Neuron (in vitro differentiated cells): Measurements from ENCODE around the gene ODF2.
"Not testable (repeated sequence)": the region's sequence is repeated elsewhere in the genome, so short reads cannot be mapped to it uniquely, and the experiment has no call there.

Experiments used
- H2AFZ ChIP-seq: one replicate; pipeline ENCODE4 v1.6.1; 2013; ENCODE audit warnings: low read depth, mild to moderate bottlenecking, inconsistent platforms, low read length, moderate library complexity
- H3K27me3 ChIP-seq: one replicate; pipeline ENCODE4 v1.6.1; 2013; ENCODE audit warnings: low read length; ENCODE audit not compliant: insufficient read depth
- H3K36me3 ChIP-seq: one replicate; pipeline ENCODE4 v1.6.1; 2013; ENCODE audit warnings: low read length; ENCODE audit not compliant: insufficient read depth
- H3K4me1 ChIP-seq: one replicate; pipeline ENCODE4 v1.6.1; 2013; ENCODE audit warnings: low read length; ENCODE audit not compliant: insufficient read depth
- H3K4me3 ChIP-seq: 2 replicates; pipeline ENCODE4 v1.5.1; 2013; ENCODE audit warnings: mild to moderate bottlenecking, low read length, moderate library complexity
- H3K9me3 ChIP-seq: one replicate; pipeline ENCODE4 v1.6.1; 2013; ENCODE audit warnings: low read length

ODF2 gene

DNA sequence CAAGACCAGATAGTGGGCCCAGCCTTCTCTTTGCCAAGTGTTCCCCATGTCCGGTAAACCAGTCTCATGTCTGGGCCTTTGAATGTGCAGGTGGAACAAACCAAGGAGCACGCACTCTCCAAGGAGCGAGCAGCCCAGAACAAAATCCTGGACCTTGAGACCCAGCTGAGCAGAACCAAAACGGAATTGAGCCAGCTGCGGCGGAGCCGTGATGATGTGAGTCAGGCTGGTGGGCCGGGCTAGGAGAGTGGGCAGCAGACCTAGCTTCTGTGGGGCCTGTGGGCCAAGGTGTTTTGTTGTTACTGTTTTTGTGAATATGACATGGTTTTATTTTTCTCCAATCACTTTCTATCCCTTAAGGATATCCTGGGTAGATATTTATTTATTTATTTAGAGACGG is 43.1 kb downstream of the ODF2 start:
- Histone ChIP-seq H3K9me3 (no peaks in the 10 kb centered on the region), H3K36me3 (peaks cover 72% of the 10 kb centered on the region), H3K27me3 (no peaks in the 10 kb centered on the region)

DNA sequence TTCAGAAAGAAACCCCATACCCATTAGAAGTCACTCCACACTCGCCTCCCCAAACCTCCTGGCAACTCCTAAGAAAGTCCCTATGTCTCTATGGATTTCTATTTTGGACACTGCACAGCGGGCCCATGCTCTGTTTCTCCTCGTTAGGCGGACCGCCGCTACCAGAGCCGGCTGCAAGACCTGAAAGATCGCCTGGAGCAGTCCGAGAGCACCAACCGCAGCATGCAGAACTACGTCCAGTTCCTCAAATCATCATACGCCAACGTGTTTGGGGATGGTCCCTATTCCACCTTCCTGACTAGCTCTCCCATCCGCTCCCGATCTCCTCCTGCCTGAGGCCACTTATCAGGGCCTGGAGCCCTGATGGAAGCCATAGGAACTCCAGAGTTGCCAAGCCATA is 44.1 kb downstream of the ODF2 start:
- Histone ChIP-seq H3K9me3 (no peaks in the 10 kb centered on the region), H3K4me3 (no peak overlapping the region), H3K36me3 (peaks cover 62% of the 10 kb centered on the region), H3K4me1 (peaks cover 2% of the 10 kb centered on the region), H3K27me3 (no peaks in the 10 kb centered on the region), H2AFZ (no peak overlapping the region)

More for the DNA sequence above, 43.1 kb downstream of the ODF2 start:
- Histone ChIP-seq H2AFZ (no peak overlapping the region), H3K4me1 (peaks cover under 1% of the 10 kb centered on the region), H3K4me3 (no peak overlapping the region)

DNA sequence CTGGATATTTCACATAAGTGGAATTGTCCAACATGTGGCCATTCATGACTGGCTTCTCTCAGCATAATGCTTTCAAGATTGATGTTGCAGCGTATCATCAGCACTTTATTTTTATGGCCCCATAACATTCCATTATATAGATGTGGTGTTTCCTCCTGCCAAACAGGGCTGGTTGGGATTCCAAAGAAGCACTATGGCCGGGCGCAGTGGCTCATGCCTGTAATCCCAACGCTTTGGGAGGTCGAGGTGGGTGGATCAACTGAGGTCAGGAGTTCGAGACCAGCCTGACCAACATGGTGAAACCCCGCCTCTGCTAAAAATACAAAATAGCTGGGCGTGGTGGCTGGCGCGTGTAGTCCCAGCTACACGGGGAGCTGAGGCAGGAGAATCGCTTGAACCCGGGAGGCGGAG is 47.6 kb downstream of the ODF2 start:
- H2AFZ ChIP-seq, H3K4me3 ChIP-seq, H3K9me3 ChIP-seq, H3K27me3 ChIP-seq, H3K4me1 ChIP-seq: not testable (repeated sequence)
- H3K36me3 ChIP-seq: peaks cover 30% of the 10 kb centered on the region

GRCh38 chr9:128503870-128504269 is 48.1 kb downstream of the ODF2 start:
- Histone ChIP-seq H3K9me3 (no peaks in the 10 kb centered on the region), H3K4me3 (peak overlapping the region; percentile 80), H3K36me3 (peaks cover 27% of the 10 kb centered on the region), H3K27me3 (no peaks in the 10 kb centered on the region), H3K4me1 (peaks cover 9% of the 10 kb centered on the region), H2AFZ (no peak overlapping the region)

DNA sequence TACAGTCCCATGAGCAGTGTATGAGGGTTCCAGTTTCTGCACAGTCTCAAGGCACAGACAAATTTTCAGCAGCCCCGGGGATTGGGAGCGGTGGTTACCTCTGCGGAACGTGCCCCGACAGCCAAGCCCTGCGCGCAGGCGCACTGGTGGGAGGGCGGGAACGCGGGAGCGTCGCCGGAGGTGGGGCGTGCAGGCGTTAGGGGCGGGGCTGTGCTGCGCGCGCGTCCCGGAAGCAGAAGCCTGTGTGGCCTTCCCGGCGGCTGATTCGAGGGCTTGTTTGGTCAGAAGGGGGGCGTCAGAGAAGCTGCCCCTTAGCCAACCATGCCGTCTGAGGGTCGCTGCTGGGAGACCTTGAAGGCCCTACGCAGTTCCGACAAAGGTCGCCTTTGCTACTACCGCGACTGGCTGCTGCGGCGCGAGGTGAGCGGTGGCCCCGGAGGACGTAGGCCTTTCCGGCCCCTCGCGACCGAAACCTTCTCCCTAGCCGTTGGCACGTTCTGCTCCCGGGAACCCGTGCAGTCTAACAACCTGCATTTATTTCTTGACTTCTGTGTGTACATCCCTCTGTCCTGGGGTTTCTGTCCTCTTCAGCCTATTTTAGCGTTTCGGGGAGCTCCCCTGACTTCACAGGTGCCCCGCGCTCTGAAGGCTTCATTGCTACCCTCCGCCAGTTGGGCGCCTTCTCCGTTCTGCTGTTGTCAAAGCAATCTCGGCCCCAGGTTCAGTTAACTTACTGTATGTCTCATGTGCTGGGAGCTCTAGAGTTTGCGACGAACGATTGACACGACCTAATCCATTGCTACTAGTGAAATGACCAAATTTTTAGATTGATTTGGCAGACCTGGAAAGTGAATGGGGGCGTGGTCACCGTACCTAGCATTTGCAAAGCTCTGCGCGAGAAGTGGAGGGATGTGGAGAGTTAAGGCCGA is 48.9 kb downstream of the ODF2 start, which contains the start of gene GLE1:
TSS of gene GLE1 (plus strand) at position 235 of the 929 bp plus-strand sequence. CDS start at position 322, 87 bp downstream.
- Histone ChIP-seq H3K4me1 (peaks cover 9% of the 10 kb centered on the region), H3K9me3 (no peaks in the 10 kb centered on the region), H3K27me3 (no peaks in the 10 kb centered on the region), H2AFZ (peak within 1 kb of the TSS; percentile 85), H3K4me3 (peak within 1 kb of the TSS; percentile 80), H3K36me3 (peaks cover 28% of the 10 kb centered on the region)

- H3K27me3 ChIP-seq: no peaks in the 10 kb centered on the region
- H3K36me3 ChIP-seq: peaks cover 25% of the 10 kb centered on the region
- no peak overlapping the region for H2AFZ ChIP-seq
- H3K4me1 ChIP-seq: peaks cover 9% of the 10 kb centered on the region
- no peaks in the 10 kb centered on the region for H3K9me3 ChIP-seq
- H3K4me3 ChIP-seq: peak overlapping the region; percentile 80
Measured at GRCh38 chr9:128505414-128505765, 49.6 kb downstream of the ODF2 start.

- Histone ChIP-seq H3K36me3 (peaks cover 20% of the 10 kb centered on the region), H3K4me3 (peak overlapping the region; percentile 80)
- not testable (repeated sequence) for H3K9me3 ChIP-seq, H2AFZ ChIP-seq, H3K27me3 ChIP-seq, H3K4me1 ChIP-seq
Measured at GRCh38 chr9:128505906-128506305, 50.1 kb downstream of the ODF2 start.

- H3K4me1 ChIP-seq: no peaks in the 10 kb centered on the region
- H3K27me3 ChIP-seq: no peaks in the 10 kb centered on the region
- H2AFZ ChIP-seq: no peak overlapping the region
- peaks cover 50% of the 10 kb centered on the region for H3K36me3 ChIP-seq
- no peak overlapping the region for H3K4me3 ChIP-seq
- H3K9me3 ChIP-seq: no peaks in the 10 kb centered on the region
Measured at GRCh38 chr9:128512820-128513219, 57.0 kb downstream of the ODF2 start.

GRCh38 chr9:128521956-128522355 is 66.2 kb downstream of the ODF2 start:
- Histone ChIP-seq H3K36me3 (peaks cover 53% of the 10 kb centered on the region), H3K27me3 (no peaks in the 10 kb centered on the region), H3K4me3 (no peak overlapping the region), H2AFZ (no peak overlapping the region), H3K9me3 (no peaks in the 10 kb centered on the region), H3K4me1 (no peaks in the 10 kb centered on the region)

- no peaks in the 10 kb centered on the region for H3K27me3 ChIP-seq
- no peak overlapping the region for H2AFZ ChIP-seq
- H3K4me1 ChIP-seq: no peaks in the 10 kb centered on the region
- no peak overlapping the region for H3K4me3 ChIP-seq
- peaks cover 48% of the 10 kb centered on the region for H3K36me3 ChIP-seq
- no peaks in the 10 kb centered on the region for H3K9me3 ChIP-seq
Measured at GRCh38 chr9:128523199-128523925, 67.6 kb downstream of the ODF2 start.

- H2AFZ ChIP-seq: no peak overlapping the region
- no peaks in the 10 kb centered on the region for H3K27me3 ChIP-seq
- no peaks in the 10 kb centered on the region for H3K9me3 ChIP-seq
- H3K4me3 ChIP-seq: no peak overlapping the region
- no peaks in the 10 kb centered on the region for H3K4me1 ChIP-seq
- H3K36me3 ChIP-seq: peaks cover 62% of the 10 kb centered on the region
Measured at GRCh38 chr9:128526720-128527119, 70.9 kb downstream of the ODF2 start.

DNA sequence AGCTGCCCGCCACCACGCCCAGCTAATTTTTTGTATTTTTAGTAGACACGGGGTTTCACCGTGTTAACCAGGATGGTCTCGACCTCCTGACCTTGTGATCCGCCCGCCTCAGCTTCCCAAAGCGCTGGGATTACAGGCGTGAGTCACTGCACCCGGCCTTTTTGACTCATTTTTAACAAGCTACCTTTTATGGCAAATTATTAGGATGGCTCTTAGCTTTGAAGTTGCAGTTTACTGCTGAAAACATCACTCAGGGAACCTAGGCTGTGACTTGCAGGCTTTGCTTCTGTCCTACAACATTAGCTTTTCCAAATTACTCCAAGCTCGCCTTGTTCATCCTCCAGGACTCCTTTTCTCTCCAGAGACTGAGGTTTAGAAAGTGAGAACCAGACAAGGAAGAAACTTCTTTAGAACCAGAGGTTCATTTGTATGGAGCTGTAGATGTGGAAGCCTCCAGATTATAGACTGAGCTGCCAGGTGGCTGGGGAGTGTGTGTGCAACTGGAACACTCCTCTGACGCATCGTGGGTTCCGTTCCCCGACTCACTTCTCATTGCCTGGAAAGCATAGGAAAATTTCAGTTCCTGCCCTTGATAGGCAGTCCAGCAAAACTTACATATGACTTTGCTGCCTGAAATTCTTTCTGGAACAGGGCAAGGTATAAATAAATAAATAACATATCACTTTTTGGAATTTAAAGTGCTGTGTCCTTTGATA is 72.8 kb downstream of the ODF2 start:
- H3K36me3 ChIP-seq: peaks cover 60% of the 10 kb centered on the region
- no peak overlapping the region for H3K4me3 ChIP-seq
- H3K4me1 ChIP-seq: no peaks in the 10 kb centered on the region
- no peaks in the 10 kb centered on the region for H3K9me3 ChIP-seq
- H2AFZ ChIP-seq: no peak overlapping the region
- H3K27me3 ChIP-seq: no peaks in the 10 kb centered on the region

DNA sequence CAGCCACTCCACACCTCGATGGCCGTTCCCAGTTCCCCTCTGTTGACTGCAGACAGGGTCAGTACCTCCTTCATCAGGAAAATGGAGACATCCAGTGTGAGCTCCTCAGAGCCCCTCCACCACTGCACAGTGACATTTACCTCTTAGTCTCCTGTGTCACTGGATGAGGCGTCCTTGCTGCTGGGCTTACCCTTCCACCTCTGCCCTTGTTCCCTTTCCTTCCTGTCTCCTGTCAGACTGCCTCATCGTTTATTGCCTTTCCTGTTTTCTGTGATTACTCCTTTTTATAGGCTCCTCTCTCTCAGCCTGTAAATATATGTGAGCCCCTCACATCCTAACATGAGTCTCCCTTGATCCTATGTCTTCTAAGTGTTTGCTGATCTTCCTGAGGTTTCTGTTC is 73.4 kb downstream of the ODF2 start:
- H3K36me3 ChIP-seq: peaks cover 63% of the 10 kb centered on the region
- H3K4me3 ChIP-seq: no peak overlapping the region
- H3K27me3 ChIP-seq: no peaks in the 10 kb centered on the region
- H3K4me1 ChIP-seq: no peaks in the 10 kb centered on the region
- H2AFZ ChIP-seq: no peak overlapping the region
- H3K9me3 ChIP-seq: no peaks in the 10 kb centered on the region
